Ascending aorta (tissue), 2 donors: ENCODE results near the gene UBE2D2. TPM values are rescaled to one million over a fixed set of nuclear protein-coding genes. Genes with fewer than 3 reads are reported as not detected.

ENCODE experiments used
- DNase-seq, 2 donors: peaks; one replicate each; pipeline ENCODE4 v3.0.0-alpha.2; 2019; ENCODE audit warnings: low spot score in 2 of 2
- H3K27ac ChIP-seq, 2 donors: fragments of 200-600 bp; sonication (generic); one replicate each; pipeline ENCODE4 v1.5.1; 2016 to 2017; ENCODE audit warnings: mild to moderate bottlenecking in 1 of 2
- H3K27me3 ChIP-seq: fragments of 200-600 bp; sonication (generic); one replicate; pipeline ENCODE4 v1.5.1; 2017
- H3K36me3 ChIP-seq, 2 donors: fragments of 200-600 bp; sonication (generic); one replicate each; pipeline ENCODE4 v1.5.1; 2016
- H3K4me1 ChIP-seq, 2 donors: fragments of 200-600 bp; sonication (generic); one replicate each; pipeline ENCODE4 v1.5.1; 2016 to 2017; ENCODE audit warnings: mild to moderate bottlenecking in 1 of 2
- H3K4me3 ChIP-seq, 2 donors: fragments of 200-600 bp; sonication (generic); one replicate each; pipeline ENCODE4 v1.5.1; 2016 to 2017; ENCODE audit warnings: mild to moderate bottlenecking in 1 of 2
- H3K9me3 ChIP-seq, 2 donors: fragments of 200-600 bp; sonication (generic); one replicate each; pipeline ENCODE4 v1.5.1; 2016
- intact Hi-C: fragments of 100-400 bp; cut with DNase I; formaldehyde crosslinking; loops from one replicate; pipeline ENCODE4 v1.15.1; 2023
- total RNA-seq: library from RNA; depleted of rRNA; stranded (reverse); fragments of >200 nt; gene quantifications from one replicate; pipeline ENCODE4 v1.1.0, GENCODE V29; 2016
- TF ChIP-seq, protein P1 (sequence below), 3 experiments: fragments of 200-600 bp in 2 of 3; fragments of 450-650 bp in 1 of 3; sonication (generic) in 2 of 3; IDR thresholded peaks; one replicate each; pipeline ENCODE4 v1.5.1; 2016 to 2019; ENCODE audit warnings: antibody characterized with exemption in 3 of 3, mild to moderate bottlenecking in 1 of 3, moderate library complexity in 1 of 3

The UBE2D2 gene
- total RNA-seq, 1 donor from 2014 or later = 65.9 TPM

DNA sequence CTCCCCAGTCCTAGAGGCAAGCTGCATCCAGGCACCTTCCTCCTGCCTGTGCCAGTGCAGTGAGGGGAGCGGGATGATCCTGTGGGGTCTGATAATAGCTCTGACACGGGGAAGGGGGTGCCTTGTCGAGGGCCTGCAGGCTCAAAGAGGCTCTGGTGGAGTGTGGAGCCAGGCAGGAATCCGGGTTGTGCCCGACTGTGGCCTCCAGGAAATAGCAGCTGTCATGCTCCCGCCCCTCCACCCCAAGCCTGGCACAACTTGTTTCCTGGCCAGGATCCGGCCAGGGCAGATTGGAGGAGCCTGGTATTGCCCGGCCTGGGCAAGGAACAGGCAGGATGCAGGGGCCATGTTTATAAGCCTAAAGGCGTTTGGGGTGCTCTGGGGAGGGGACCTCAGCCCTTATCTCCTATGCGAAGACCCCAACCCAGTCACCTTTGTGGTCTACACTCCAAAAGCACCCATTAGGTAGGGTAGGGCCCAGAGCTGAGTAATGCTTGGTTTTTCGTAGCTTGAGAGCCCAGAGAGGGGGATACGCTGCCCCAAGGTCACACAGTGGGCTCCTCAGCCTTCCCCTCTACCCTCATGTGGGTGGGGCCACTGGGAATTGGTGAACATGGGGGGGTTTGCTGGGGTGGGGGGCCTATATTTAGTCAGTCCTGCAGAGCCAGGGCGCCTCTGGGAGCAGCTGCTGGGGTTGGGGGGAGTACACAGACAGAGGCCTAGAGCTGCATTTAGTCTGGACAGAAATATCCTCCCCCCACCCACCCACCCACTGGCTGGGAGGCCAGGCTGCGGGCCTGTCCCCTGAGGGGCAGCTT is 99.2 kb downstream of the UBE2D2 start:
- TF ChIP-seq, protein P1, sequence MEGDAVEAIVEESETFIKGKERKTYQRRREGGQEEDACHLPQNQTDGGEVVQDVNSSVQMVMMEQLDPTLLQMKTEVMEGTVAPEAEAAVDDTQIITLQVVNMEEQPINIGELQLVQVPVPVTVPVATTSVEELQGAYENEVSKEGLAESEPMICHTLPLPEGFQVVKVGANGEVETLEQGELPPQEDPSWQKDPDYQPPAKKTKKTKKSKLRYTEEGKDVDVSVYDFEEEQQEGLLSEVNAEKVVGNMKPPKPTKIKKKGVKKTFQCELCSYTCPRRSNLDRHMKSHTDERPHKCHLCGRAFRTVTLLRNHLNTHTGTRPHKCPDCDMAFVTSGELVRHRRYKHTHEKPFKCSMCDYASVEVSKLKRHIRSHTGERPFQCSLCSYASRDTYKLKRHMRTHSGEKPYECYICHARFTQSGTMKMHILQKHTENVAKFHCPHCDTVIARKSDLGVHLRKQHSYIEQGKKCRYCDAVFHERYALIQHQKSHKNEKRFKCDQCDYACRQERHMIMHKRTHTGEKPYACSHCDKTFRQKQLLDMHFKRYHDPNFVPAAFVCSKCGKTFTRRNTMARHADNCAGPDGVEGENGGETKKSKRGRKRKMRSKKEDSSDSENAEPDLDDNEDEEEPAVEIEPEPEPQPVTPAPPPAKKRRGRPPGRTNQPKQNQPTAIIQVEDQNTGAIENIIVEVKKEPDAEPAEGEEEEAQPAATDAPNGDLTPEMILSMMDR (IDR thresholded peaks at IDR 0.05) = no peak
- Histone ChIP-seq H3K27me3 (no peaks in the 10 kb centered on the region), H3K4me1 (peaks cover 63 to 80% of the 10 kb centered on the region in 2 donors), H3K27ac (peak overlapping the region; percentile 96), H3K36me3 (no peaks in the 10 kb centered on the region), H3K4me3 (peak overlapping the region; percentile 40 to 48), H3K9me3 (no peaks in the 10 kb centered on the region)
- intact Hi-C loops = no loop called here
- peak; percentile 59 to 93 for DNase-seq

DNA sequence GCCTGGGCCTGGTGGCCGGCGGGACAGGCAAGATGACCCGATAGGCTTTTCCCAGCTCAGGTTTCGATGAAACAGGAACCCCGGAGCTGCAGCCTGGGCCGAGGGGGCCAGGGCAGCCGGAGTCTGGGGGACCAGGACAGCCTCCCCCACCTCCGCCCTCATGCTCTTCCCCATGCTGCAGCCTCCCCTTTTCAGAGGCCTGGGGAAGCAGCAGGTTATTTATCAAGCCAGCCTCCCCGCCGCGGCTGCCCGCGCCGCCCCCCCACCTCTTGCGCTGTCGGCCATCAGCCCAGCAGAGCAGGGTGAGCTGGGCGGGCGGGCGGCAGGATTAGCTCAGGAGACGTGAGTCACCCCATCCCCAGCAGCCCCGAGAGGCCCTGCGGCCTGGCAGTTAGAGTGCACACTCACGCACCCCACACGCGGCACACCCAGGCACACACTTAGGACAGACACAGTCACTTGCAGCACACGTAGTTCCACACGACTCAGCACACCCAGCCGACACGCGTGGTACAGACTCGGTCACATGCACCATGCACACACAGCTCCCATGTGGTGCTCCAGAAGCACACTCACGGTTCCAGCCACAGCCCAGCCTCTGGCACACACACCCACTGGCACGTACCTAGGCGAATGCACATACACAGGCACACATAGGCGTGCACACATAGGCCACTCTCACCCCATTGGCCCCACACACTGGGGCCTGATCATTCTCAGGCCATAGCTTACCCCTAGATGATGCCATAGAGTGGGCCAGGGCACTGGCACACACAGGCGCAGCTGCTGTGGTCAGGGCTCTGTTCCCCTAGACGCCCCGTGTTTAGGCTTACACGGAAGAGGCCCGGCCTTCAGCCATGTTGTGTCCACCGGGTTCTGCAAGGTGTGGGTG is 100.0 kb downstream of the UBE2D2 start:
- Histone ChIP-seq H3K27ac (peak overlapping the region; percentile 96), H3K4me1 (peaks cover 61 to 80% of the 10 kb centered on the region in 2 donors), H3K27me3 (no peaks in the 10 kb centered on the region), H3K36me3 (no peaks in the 10 kb centered on the region), H3K4me3 (peak overlapping the region; percentile 27 to 48), H3K9me3 (no peaks in the 10 kb centered on the region)
- TF ChIP-seq, protein P1 (IDR thresholded peaks at IDR 0.05) = no peak
- intact Hi-C loops = no loop called here
- DNase-seq = peak; percentile 94 to 98

DNA sequence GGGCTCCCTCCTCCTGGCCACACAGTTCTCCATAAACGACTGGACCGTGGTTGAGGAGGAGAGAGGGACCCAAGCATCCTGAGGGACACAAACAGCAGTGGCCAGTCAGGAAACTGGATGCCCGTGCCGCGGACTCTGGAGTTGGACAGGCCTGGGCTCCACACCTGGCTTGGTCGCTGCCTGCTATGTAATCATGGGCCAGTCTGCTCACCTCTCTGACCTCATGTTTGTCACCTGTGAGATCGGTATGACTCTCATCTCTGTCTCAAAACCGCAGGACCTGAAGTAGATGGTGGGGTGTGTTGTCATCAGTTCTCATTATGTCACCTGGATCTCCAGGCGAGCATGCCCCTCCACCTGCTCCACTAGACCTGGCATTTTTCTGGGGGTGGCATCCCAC is 101.5 kb downstream of the UBE2D2 start:
- Histone ChIP-seq H3K4me3 (no peak overlapping the region), H3K4me1 (peaks cover 59 to 85% of the 10 kb centered on the region in 2 donors), H3K36me3 (no peaks in the 10 kb centered on the region), H3K9me3 (no peaks in the 10 kb centered on the region), H3K27ac (peak overlapping the region; percentile 96), H3K27me3 (no peaks in the 10 kb centered on the region)
- TF ChIP-seq, protein P1 (IDR thresholded peaks at IDR 0.05) = no peak
- intact Hi-C loops = no loop called here
- DNase-seq = no peak

DNA sequence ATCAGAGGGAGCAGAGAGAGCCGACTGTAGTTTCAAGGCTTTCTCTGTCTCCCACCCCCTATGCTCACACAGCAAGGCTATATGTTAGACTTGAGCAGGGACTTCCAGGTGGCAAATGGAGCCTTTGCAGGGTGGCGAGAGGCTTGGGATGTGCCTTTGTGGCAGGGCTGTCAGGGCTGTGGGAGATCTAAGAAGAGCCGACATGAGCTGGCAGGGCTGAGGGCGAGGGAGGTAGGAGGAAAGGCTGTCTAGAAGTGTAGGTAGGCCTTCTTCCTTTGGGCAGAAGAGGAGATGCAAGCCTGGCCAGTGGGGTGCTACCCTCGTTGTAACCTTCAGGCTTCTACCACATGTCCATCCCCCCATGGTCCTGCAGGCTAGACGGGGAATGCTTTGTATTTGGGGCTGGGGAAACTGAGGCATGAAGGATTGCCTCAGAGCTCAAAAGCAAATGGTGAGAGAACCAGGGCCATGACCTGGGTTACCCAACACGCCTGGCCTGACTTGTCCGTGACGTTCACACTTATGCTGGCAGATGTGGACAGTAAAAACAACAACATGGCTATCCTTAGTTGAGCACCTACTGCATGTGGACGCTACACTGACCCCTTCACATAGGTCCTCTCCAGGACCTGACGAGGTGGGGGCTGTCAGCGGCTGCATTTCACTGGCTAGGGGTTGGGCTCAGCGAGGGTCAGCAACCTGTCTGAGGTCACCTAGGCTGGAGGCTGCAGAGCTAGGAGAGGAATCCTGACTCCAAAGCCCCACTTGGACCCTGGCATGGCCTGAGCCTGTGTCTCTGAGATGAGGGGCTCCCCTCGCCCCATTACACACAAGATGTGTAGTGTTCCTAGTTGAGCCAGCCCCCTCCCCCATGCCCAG is 102.3 kb downstream of the UBE2D2 start:
- TF ChIP-seq, protein P1 (IDR thresholded peaks at IDR 0.05) = no peak
- Histone ChIP-seq H3K9me3 (no peaks in the 10 kb centered on the region), H3K27ac (peak overlapping the region; percentile 96), H3K36me3 (no peaks in the 10 kb centered on the region), H3K27me3 (no peaks in the 10 kb centered on the region), H3K4me3 (no peak overlapping the region), H3K4me1 (peaks cover 51 to 83% of the 10 kb centered on the region in 2 donors)
- intact Hi-C loops = no loop called here
- no peak for DNase-seq

DNA sequence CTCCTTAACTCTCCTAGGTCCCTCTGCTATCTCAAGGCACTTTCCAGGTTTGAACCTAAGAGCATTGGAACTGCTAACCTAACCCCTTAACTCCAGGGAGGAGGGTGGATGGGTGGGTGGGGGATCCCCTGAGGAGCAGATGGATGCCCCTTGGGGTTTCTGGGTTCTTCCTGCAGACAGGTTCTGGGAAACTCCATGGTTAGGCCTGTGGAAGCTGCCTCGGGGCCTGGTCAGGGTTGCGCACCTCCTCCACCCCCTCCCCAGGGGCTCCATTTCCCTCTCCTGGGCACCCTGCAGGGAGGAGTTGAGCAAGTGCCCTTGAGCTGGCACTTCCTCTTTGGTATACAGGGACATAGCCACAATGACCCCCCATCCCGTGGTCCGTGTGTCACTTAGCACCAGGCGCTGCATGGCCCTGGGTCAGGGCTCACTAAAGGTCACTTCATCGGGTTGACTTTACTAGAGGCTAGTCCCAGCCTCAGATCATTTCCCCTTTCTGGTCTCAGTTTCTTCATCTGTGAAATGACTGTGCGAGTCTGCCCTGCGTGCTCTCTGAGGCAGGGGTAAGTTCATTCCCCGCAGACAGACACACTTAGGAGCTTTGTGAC is 103.1 kb downstream of the UBE2D2 start:
- DNase-seq = peak; percentile 71 to 82
- TF ChIP-seq, protein P1 (IDR thresholded peaks at IDR 0.05) = no peak
- H3K9me3 ChIP-seq = no peaks in the 10 kb centered on the region
- no peaks in the 10 kb centered on the region for H3K27me3 ChIP-seq
- H3K4me1 ChIP-seq = peaks cover 50 to 83% of the 10 kb centered on the region in 2 donors
- H3K4me3 ChIP-seq = no peak overlapping the region
- H3K36me3 ChIP-seq = no peaks in the 10 kb centered on the region
- H3K27ac ChIP-seq = peak overlapping the region; percentile 96
- intact Hi-C loops = no loop called here
